Cortex of kidney (tissue), 1 donor: Measurements from ENCODE around the gene EML4.

ENCODE experiments used
- DNase-seq: peaks from one replicate; lab custom pipeline; 2025; lab: John Stamatoyannopoulos, UW

The EML4 gene

GRCh38 chr2:42196403-42197267 lies 27.5 kb downstream of the EML4 start:
- no peak for DNase-seq

- no peak for DNase-seq
These were observed 28.6 kb downstream of the EML4 start for GRCh38 chr2:42197792-42198191.

DNA sequence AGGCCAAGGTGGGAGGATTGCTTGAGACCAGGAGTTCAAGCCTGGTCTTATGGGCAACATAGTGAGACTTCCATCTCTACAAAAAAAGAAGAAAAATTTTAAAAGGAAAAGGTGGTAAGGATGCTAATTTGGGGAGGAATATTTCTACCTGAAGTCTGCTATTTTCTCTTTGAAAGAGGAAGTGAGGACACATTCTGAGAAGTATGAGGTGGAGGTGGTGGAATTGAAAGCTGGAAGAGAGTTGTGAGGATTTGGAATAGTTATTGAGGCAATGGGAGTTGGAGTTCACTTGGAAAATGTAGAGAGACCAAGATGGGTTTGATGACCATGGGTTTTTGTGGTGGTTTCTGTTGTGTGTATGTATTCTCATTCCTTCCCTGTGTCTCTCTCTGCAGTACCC lies 29.3 kb downstream of the EML4 start:
- DNase-seq = no peak

GRCh38 chr2:42199002-42199401 lies 29.8 kb downstream of the EML4 start:
- DNase-seq = no peak

DNA sequence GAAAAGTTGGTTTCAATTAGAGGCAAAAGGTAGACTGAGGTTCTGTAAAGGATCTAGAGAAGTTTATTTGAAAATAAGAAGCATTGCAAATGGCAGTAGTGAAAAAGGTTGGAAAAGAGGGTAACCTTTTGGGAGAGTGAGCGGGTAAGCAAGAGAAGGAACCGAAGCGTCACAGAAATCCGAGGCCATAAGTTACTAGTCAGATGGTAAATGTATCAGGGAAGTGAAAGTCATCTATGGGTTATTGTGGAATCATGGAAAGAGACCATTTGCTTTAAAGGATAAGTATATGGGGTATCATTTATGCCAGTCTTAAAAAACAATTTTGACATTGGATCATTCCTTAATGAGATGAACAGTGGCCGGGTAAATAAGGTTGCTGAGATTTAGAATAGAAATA lies 30.5 kb downstream of the EML4 start:
- no peak for DNase-seq

DNA sequence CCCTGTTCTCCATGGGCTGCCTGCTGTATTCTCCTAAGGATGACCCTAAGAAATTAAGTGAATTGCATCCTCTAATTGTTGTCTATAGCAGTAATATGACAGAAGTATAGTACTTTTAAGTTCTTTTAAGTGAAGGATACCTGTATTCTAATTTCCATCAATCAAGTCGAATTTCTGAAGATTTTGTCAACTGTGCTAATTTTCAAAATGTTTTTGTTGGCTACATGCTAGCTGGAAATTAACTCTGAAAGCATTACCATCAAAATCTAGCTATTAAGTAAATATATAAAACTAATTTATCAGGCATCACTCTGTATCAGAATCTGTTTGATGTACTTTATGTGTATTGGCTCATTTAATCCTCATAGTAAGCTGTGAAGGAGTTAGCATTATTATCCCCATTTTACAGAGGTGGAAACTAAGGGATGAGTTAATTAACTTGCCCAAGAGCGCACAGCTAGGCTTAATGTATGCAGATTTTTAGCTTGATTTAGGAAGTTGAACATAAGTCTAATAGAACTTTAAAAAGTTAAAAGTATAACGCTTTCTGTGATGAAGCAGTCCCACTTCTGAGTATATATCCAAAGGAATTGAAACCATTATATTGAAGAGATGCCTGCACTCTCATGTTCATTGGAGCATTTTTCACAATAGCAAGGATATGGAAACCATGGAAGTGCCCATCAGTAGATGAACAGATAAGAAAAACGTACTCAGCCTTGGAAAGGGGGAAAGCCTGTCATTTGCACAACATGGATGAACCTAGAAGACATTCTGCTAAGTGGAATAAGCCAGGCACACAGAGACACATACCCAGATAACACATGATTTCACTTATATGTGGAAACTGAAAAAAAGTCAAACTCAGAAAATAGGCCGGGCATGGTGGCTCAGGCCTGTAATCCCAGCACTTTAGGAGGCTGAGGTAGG lies 32.0 kb downstream of the EML4 start:
- DNase-seq = no peak

DNA sequence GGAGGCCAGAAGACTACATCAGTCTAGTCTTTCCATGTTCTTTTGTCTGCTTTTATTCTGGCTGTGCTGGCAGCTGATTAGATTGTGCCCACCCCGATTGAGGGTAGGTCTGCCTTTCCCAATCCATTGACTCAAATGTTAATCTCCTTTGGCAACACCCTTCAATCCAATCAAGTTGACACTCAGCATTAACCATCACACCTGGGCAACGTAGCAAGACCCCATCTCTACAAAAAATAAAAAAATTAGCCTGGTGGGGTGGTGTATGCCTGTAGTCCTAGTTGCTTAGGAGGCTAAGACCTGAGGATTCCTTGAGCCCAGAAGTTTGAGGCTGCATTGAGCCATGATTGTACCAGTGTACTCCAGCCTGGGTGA lies 33.5 kb downstream of the EML4 start:
- no peak for DNase-seq

GRCh38 chr2:42203792-42204191 lies 34.6 kb downstream of the EML4 start:
- no peak for DNase-seq

DNA sequence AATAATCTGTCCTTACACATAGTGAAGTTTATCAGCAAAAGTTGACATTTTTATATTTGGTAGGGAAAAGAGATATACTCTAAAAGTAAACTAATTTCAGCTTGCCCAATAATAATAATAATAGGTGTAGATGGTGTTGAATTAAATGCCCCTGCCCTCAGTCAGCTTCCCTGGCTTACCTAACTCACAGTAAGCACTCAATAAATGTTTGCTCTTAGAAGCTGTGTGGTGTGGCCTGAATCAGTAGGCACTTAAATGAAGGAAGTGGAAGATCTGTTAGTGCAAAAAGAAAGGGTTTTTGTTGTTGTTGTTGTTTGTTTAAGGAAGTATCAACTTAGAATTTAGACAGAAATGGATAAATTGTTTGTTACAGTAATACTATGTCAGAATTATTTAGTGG lies 36.2 kb downstream of the EML4 start:
- no peak for DNase-seq

DNA sequence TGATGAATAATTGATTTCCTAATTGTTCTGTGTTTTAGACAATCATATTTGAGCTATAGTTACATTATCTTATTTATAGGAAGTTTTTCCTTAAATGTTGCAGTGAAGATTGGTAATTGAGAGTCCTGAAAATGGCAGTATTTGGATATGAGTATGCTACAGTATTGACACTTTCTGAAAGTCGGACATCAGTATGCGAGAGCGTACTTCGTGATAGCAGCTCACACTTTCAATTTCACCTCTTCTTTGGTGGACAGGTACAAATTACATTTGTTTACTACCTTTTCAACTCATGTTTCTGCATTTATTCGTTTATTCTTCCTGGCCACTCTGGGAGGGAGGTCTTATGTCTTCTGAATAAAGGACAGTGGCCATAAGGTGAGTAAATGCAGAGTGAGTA lies 38.7 kb downstream of the EML4 start:
- no peak for DNase-seq

GRCh38 chr2:42210203-42210602 lies 41.0 kb downstream of the EML4 start:
- DNase-seq = no peak

GRCh38 chr2:42211291-42211690 lies 42.1 kb downstream of the EML4 start:
- no peak for DNase-seq

DNA sequence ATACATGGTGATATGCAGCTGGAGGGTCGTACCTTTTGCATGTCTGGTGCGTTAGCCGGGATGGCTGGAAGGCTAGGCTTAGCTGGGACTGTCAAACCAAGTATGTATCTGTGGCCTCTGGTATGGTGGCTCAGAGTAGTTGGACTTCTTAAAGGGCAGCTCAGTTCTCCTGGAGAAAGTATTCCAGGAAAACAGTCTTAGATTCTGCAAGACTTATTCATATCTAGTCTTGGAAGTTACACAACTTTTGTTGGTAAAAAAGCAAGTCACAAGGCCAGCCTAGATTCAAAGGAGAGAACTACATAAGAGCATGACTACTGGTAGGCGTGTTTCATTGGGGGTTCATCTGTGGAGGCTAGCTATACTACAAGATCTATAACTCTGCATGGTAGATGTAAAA lies 45.5 kb downstream of the EML4 start:
- DNase-seq = no peak

GRCh38 chr2:42216694-42217093 lies 47.5 kb downstream of the EML4 start:
- no peak for DNase-seq

GRCh38 chr2:42217307-42217706 lies 48.2 kb downstream of the EML4 start:
- no peak for DNase-seq

DNA sequence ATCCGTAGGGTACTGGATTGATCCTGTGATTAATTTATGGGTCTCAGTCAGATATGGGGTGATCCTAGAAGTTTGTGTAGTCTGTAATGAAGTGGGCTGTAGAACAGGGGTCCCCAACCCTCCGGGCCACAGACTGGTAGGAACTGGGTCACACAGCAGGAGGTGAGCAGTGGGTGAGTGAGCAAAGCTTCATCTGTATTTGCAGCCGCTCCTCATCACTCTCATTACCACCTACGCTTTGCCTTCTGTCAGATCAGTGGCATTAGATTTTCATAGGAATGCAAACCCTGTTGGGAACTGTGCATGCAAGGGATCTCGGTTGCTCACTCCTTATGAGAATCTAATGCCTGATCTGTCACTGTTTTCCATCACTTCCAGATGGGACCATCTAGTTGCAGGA lies 48.8 kb downstream of the EML4 start:
- DNase-seq = no peak

DNA sequence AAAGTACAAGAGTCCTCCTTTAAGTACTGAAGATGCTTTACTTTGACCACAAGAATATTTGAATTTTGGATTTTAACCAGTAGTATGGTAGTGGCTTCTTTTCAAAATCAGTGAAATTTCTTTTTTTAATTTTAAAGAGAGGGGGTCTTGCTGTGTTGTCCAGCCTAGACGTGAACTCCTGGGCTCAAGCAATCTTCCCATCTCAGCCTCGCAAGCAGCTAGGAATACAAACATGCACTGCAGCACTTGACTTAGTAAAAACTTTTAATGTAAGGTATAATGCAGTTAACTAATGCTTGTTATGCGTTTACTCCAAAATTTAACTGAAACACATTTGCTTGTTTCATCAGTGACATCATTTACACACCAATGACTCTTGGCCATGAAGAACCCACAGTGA lies 49.6 kb downstream of the EML4 start:
- DNase-seq = no peak

DNA sequence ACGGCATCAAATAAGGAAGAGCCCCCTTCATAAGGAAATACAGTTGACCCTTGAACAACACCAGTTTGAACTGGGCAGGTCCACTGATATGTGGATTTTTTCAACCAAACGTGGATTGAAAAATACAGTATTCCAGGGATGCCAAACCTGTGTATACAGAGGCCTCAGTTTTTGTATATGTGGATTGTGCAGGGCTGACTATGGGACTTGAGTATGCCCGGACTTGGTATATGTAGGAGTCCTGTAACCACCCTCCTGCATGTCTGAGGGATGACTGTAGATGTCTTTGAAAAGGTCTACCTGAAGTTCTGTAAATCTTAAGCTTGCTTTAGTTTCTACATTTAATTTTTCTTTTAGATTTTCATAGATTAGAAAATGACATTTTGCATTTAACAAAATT lies 50.0 kb downstream of the EML4 start:
- DNase-seq = no peak

DNA sequence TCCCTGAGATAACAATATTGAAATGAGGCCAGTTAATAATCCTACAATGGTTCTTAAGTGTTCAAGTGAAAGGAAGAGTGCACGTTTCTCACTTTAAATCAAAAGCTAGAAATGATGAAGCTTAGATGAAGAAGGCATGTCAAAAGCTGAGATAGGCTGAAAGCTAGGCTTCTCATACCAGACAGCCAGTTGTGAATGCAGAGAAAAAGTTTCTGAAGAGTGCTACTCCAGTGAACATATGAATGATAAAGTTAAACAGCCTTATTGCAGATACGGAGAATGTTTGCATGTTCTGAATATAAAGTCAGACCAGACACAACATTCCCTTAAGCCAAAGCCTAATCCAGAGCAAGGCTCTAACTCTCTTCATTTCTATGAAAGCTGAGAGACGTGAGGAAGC lies 51.4 kb downstream of the EML4 start:
- no peak for DNase-seq

- DNase-seq = no peak
These were observed 54.1 kb downstream of the EML4 start for GRCh38 chr2:42223067-42223854.

DNA sequence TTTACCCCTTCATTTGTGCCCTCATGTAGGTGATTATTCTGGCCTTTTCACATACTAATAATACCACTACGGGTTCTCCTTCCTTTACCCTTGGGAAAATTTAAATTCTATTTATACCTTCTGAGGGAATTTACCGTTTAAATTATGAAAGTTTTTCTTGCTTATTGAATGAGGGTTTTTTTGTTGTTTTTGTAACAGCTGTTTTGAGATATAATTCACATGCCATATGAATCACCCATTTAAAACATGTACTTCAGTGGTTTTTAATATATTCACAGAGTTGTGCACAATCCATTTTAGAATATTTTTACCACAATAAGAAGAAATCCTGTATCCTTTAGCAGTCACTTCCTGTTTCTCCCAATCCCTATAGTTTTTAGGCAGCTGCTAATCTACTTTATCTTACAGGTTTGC lies 54.7 kb downstream of the EML4 start:
- no peak for DNase-seq

DNA sequence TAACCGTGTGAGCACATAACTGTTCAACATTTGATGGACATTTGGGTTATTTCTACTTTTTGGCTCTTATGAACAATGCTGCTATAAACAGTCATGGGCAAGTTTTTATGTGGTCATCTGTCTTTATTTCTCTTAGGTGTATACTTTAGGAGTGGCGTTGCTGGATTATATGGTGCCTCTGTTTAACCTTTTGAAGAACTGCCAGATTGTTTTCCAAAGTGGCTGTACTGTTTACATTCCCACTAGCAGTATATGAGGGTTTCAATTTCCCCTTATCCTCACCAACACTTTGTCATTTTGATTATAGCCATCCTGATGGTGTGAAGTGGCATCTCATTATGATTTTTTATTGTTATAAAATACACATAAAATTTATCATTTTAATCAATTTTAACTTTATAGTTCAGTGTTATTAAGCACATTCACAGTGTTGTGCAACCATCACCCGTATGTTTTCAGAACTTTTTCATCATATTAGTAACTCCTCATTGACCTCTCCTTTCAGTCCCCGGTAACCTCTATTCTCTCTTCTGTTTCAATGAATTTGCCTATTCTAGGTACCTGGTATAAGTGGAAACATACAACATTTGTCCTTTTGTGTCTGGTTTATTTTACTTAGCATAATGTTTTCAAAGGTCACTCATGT lies 55.4 kb downstream of the EML4 start:
- DNase-seq = no peak
